ENCODE results near the gene TCAP. TPM values are rescaled to one million over a fixed set of nuclear protein-coding genes. Genes with fewer than 3 reads are reported as not detected.

TCAP gene
- total and polyA plus RNA-seq, 2 experiments from 2014 or later: 0.43 TPM; not detected in 1

- Histone ChIP-seq H3K9me2 (ENCODE audit: insufficient read depth) (no peaks in the 10 kb centered on the region), H4K20me1 (ENCODE audit: insufficient read depth) (no peaks in the 10 kb centered on the region), H3K27me3 (replicated peaks; ENCODE audit: insufficient read depth) (no peaks in the 10 kb centered on the region), H3K79me2 (ENCODE audit: insufficient read depth) (no peaks in the 10 kb centered on the region), H3K4me2 (ENCODE audit: unreplicated experiment) (no peak overlapping the region), H3K4me3 (no peak overlapping the region), H3K9me3 (ENCODE audit: low read depth) (no peaks in the 10 kb centered on the region), H3K4me1 (ENCODE audit: insufficient read depth) (no peaks in the 10 kb centered on the region), H3K36me3 (ENCODE audit: low read depth) (no peaks in the 10 kb centered on the region), H3K9ac (no peak overlapping the region), H3K27ac (no peak overlapping the region), H3F3A (ENCODE audit: insufficient read depth) (no peaks in the 10 kb centered on the region), H2AFZ (no peak overlapping the region)
- TF ChIP-seq EZH2phosphoT487 (IDR thresholded peaks at IDR 0.05; ENCODE audit: insufficient read depth, low read depth) (no peak), EZH2 (IDR thresholded peaks at IDR 0.05; ENCODE audit: insufficient read depth, poor library complexity, severe bottlenecking) (no peak)
- no peak for DNase-seq
- 78 to 80% methylated on average over 12 of the region's 12 CpGs for WGBS, 2 experiments (ENCODE audit: low coverage in 1 of 2, low lambda C conversion rate in 2 of 2, missing lambda C conversion rate in 2 of 2)
- in situ Hi-C loops (cut with MboI): no loop called here
Measured at GRCh38 chr17:39679521-39680192, 14.5 kb downstream of the TCAP start.

DNA sequence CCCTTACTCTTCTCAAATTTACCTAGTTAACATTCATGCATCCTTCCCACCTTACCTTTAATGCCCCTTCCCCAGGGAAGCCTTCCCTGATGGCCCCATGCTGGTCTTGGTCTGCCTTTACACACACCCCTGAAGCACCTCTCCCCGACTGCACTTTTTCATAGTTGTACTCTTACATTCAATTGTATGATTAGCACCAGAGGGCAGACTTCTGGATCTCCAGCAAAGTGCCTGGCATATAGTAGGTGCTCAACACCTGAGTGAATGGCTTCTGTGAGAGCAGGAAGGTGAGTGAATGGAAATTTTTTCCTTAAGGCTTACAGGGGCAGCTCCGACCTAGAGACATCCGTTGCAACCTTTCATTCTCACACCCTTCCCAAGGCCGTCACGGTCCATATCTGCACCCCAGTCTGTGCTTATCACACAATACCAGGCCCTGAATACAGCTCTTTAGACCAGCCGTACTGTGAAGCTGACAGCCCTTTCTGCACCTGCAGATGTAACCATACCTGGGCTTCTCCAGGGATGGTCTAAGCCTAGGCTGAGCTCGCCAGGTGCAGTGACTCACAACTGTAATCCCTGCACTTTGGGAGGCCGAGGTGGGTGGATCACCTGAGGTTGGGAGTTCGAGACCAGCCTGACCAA is 18.3 kb downstream of the TCAP start:
- TF ChIP-seq EZH2phosphoT487 (IDR thresholded peaks at IDR 0.05; ENCODE audit: insufficient read depth, low read depth) (no peak), EZH2 (IDR thresholded peaks at IDR 0.05; ENCODE audit: insufficient read depth, poor library complexity, severe bottlenecking) (no peak)
- in situ Hi-C loops (cut with MboI): no loop called here
- DNase-seq: no peak
- H3K36me3 ChIP-seq (ENCODE audit: low read depth): no peaks in the 10 kb centered on the region
- H3K9me3 ChIP-seq (ENCODE audit: low read depth): no peaks in the 10 kb centered on the region
- H3F3A ChIP-seq (ENCODE audit: insufficient read depth): peaks cover 12% of the 10 kb centered on the region
- no peak overlapping the region for H3K9ac ChIP-seq
- H3K9me2 ChIP-seq (ENCODE audit: insufficient read depth): 0 out of 2 replicates have a peak, but pooled peaks cover under 1% of the 10 kb centered on the region
- no peaks in the 10 kb centered on the region for H3K79me2 ChIP-seq (ENCODE audit: insufficient read depth)
- H3K27ac ChIP-seq: no peak overlapping the region
- H3K27me3 ChIP-seq (replicated peaks; ENCODE audit: insufficient read depth): no peaks in the 10 kb centered on the region
- WGBS, 2 experiments (ENCODE audit: low coverage in 1 of 2, low lambda C conversion rate in 2 of 2, missing lambda C conversion rate in 2 of 2): 90 to 94% methylated on average over 9 of the region's 9 CpGs
- no peak overlapping the region for H3K4me2 ChIP-seq (ENCODE audit: unreplicated experiment)
- H3K4me1 ChIP-seq (ENCODE audit: insufficient read depth): peaks cover 1% of the 10 kb centered on the region; the same call in 1 of the 2 replicates
- no peak overlapping the region for H2AFZ ChIP-seq
- H4K20me1 ChIP-seq (ENCODE audit: insufficient read depth): no peaks in the 10 kb centered on the region
- H3K4me3 ChIP-seq: no peak overlapping the region

DNA sequence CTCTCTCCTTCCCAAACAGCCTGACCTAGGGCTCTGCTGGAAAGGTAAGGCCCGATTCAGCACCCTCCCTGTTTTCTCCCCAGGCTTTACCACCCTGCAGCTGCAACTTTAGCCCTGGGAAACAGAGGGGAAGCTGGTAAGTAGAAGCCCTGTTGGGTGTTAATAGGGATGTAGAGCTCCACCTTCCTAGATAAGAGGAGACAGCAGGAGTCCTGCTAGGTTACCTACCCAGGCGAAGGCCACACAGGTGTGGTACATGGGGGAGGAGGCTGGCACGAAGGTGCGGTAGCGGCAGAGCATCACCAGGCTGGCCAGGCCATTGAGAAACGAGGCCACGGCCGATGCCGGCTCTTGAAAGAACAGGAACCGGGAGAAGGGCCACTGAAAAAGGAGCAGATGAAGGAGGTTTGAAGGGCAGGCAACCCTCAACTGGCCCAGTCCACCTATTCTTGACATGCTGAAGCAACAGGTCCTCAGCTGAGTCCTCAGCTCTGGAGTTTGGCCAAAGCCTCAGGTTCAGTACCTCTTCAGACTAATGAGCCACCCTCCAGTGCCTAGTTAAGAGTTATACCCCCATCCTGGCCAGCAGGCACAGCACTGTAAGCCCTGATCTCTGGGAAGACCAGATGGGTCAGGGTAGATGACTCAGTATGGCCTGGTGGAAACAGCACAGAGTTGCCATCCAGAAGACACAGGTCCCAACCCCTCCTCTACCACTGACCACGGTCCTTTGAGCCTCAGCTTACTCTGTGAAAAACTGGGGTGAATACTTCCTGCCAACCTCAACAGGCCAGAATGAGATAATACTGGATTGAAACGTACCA is 19.4 kb downstream of the TCAP start:
- DNase-seq: no peak
- TF ChIP-seq EZH2 (IDR thresholded peaks at IDR 0.05; ENCODE audit: insufficient read depth, poor library complexity, severe bottlenecking) (no peak), EZH2phosphoT487 (IDR thresholded peaks at IDR 0.05; ENCODE audit: insufficient read depth, low read depth) (no peak)
- Histone ChIP-seq H3K9ac (no peak overlapping the region), H3K4me2 (ENCODE audit: unreplicated experiment) (no peak overlapping the region), H3F3A (ENCODE audit: insufficient read depth) (peaks cover 22% of the 10 kb centered on the region), H3K27me3 (replicated peaks; ENCODE audit: insufficient read depth) (no peaks in the 10 kb centered on the region), H3K27ac (no peak overlapping the region), H3K36me3 (ENCODE audit: low read depth) (no peaks in the 10 kb centered on the region), H2AFZ (no peak overlapping the region), H3K4me3 (no peak overlapping the region), H3K9me3 (ENCODE audit: low read depth) (no peaks in the 10 kb centered on the region), H3K4me1 (ENCODE audit: insufficient read depth) (peaks cover 8% of the 10 kb centered on the region), H4K20me1 (ENCODE audit: insufficient read depth) (no peaks in the 10 kb centered on the region), H3K79me2 (ENCODE audit: insufficient read depth) (no peaks in the 10 kb centered on the region), H3K9me2 (ENCODE audit: insufficient read depth) (peaks cover 8% of the 10 kb centered on the region; the same call in 1 of the 2 replicates)
- 91% methylated on average over 12 of the region's 12 CpGs for WGBS, 2 experiments (ENCODE audit: low coverage in 1 of 2, low lambda C conversion rate in 2 of 2, missing lambda C conversion rate in 2 of 2)
- in situ Hi-C loops (cut with MboI): no loop called here

DNA sequence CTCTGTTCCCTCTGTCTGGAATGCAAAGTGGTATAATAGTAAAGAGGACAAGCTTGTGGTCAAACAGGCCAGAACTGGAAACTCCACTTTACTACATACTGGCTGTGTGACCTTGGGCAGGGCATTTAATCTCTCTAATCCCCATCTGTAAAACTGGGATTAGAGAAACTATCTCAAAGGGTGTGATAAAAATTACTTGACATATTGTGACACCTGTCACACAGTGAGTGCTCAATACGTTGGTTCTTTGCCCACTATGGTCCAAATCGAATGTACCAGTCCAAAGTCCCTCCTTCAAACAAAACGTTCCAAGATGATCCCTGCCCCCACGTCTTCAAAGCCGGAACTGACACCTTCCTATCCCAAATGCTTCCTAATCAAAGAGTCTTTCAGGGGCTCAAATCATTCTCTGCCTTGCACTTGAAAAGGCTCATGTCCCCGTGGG is 22.0 kb downstream of the TCAP start:
- no peaks in the 10 kb centered on the region for H3K27me3 ChIP-seq (replicated peaks; ENCODE audit: insufficient read depth)
- H3K9me3 ChIP-seq (ENCODE audit: low read depth): no peaks in the 10 kb centered on the region
- in situ Hi-C loops (cut with MboI): no loop called here
- no peak overlapping the region for H3K27ac ChIP-seq
- DNase-seq: no peak
- WGBS, 2 experiments (ENCODE audit: low coverage in 1 of 2, low lambda C conversion rate in 2 of 2, missing lambda C conversion rate in 2 of 2): 68 to 69% methylated on average over 6 of the region's 6 CpGs
- H3F3A ChIP-seq (ENCODE audit: insufficient read depth): peaks cover 22% of the 10 kb centered on the region
- H2AFZ ChIP-seq: peak overlapping the region; percentile 100
- peaks cover 8% of the 10 kb centered on the region for H3K4me1 ChIP-seq (ENCODE audit: insufficient read depth)
- no peak for TF ChIP-seq EZH2phosphoT487 (IDR thresholded peaks at IDR 0.05; ENCODE audit: insufficient read depth, low read depth)
- TF ChIP-seq EZH2 (IDR thresholded peaks at IDR 0.05; ENCODE audit: insufficient read depth, poor library complexity, severe bottlenecking): no peak
- H4K20me1 ChIP-seq (ENCODE audit: insufficient read depth): no peaks in the 10 kb centered on the region
- H3K9ac ChIP-seq: no peak overlapping the region
- H3K79me2 ChIP-seq (ENCODE audit: insufficient read depth): no peaks in the 10 kb centered on the region
- H3K36me3 ChIP-seq (ENCODE audit: low read depth): no peaks in the 10 kb centered on the region
- peaks cover 8% of the 10 kb centered on the region; the same call in 1 of the 2 replicates for H3K9me2 ChIP-seq (ENCODE audit: insufficient read depth)
- peak overlapping the region; percentile 92 for H3K4me3 ChIP-seq
- H3K4me2 ChIP-seq (ENCODE audit: unreplicated experiment): peak overlapping the region; percentile 100

Data from GM23248 (cell line).